Testis (tissue), 2 donors: ENCODE results near the gene ANKS1B.

Experiments
- CTCF ChIP-seq, 3 experiments: fragments of 450-650 bp in 2 of 3; fragments of 200-600 bp in 1 of 3; sonication (generic) in 1 of 3; IDR thresholded peaks; one replicate each; pipeline ENCODE4 v1.5.1; 2016 to 2019; ENCODE audit warnings: antibody characterized with exemption in 3 of 3, mild to moderate bottlenecking in 2 of 3, moderate library complexity in 1 of 3
- POLR2A ChIP-seq: fragments of 450-650 bp; IDR thresholded peaks from one replicate; pipeline ENCODE4 v1.6.1; 2017; ENCODE audit warnings: antibody characterized with exemption, mild to moderate bottlenecking, moderate library complexity

GRCh38 chr12:99722690-99723486 is 261.8 kb downstream of the ANKS1B start:
- TF ChIP-seq CTCF (IDR thresholded peaks at IDR 0.05) (no peak), POLR2A (no peak)
